GM12801 (cell line): ENCODE measurements around the gene LRMDA.

ENCODE experiments used
- TF ChIP-seq, protein P1 (sequence below): IDR thresholded peaks from one replicate; pipeline ENCODE4 v1.5.1; 2011; ENCODE audit warnings: control low read depth; ENCODE audit not compliant: insufficient read length; ENCODE audit errors: extremely low read depth

The LRMDA gene

DNA sequence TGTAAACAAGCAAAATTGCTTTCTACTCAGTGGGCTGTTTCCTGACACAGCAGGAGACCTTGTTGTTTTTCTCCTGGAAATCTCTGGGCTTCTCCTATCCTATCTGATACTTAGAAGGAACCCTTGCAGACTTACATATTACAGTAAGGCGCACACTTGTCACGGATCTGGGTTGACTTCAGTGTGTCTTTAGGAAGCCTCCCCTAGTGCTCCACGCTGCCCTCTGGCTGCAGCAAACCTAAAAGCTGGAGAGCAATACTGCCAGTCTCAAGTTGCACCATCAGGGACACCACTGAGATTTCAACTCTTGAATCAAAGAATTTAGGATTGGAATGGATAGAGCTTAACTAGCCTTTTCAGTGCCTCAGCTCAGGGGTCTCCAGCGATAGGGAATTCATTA, 495.3 kb downstream of the LRMDA start:
- TF ChIP-seq, protein P1, sequence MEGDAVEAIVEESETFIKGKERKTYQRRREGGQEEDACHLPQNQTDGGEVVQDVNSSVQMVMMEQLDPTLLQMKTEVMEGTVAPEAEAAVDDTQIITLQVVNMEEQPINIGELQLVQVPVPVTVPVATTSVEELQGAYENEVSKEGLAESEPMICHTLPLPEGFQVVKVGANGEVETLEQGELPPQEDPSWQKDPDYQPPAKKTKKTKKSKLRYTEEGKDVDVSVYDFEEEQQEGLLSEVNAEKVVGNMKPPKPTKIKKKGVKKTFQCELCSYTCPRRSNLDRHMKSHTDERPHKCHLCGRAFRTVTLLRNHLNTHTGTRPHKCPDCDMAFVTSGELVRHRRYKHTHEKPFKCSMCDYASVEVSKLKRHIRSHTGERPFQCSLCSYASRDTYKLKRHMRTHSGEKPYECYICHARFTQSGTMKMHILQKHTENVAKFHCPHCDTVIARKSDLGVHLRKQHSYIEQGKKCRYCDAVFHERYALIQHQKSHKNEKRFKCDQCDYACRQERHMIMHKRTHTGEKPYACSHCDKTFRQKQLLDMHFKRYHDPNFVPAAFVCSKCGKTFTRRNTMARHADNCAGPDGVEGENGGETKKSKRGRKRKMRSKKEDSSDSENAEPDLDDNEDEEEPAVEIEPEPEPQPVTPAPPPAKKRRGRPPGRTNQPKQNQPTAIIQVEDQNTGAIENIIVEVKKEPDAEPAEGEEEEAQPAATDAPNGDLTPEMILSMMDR: no peak

- TF ChIP-seq, protein P1: no peak
These were observed 496.8 kb downstream of the LRMDA start for GRCh38 chr10:75928231-75928630.

- TF ChIP-seq, protein P1: no peak
These were observed 498.3 kb downstream of the LRMDA start for GRCh38 chr10:75929630-75930161.

DNA sequence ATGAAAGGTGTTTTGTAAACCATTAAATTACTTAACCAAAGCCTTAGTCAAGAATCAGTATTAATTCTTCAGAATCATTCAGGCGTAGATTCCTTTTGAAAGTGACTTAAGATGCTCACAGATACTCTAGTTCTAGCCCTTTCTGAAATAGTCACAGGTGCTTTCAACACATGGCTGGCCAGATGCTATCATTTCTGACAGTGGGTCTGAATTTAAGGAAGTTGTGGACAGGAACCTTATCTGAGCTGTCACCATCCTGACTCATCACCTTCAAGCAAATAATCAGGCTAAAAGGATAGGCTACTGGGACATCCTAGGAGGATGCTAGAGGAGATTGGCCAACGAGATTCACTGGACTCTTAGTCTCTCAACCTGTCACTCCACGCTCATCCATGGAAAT, 501.5 kb downstream of the LRMDA start:
- TF ChIP-seq, protein P1: no peak

DNA sequence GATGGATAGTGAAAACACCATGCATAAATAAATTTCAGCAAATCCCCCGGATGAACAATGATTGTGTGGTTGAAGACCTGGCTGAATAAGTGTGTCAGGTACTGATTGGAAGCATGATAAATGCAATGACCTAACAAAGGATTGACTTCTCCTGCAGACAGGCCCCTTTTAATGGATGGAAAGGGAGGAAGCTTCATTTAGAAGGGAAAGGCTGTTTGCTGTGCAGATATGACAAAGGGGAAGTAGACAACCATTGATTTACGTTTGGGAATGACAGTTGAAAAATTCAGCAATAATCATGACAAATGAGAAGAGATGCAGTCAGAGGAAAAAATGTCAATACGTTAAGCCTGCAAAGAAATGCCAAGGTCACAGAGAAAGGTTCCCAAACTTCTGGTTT, 503.8 kb downstream of the LRMDA start:
- TF ChIP-seq, protein P1: no peak

DNA sequence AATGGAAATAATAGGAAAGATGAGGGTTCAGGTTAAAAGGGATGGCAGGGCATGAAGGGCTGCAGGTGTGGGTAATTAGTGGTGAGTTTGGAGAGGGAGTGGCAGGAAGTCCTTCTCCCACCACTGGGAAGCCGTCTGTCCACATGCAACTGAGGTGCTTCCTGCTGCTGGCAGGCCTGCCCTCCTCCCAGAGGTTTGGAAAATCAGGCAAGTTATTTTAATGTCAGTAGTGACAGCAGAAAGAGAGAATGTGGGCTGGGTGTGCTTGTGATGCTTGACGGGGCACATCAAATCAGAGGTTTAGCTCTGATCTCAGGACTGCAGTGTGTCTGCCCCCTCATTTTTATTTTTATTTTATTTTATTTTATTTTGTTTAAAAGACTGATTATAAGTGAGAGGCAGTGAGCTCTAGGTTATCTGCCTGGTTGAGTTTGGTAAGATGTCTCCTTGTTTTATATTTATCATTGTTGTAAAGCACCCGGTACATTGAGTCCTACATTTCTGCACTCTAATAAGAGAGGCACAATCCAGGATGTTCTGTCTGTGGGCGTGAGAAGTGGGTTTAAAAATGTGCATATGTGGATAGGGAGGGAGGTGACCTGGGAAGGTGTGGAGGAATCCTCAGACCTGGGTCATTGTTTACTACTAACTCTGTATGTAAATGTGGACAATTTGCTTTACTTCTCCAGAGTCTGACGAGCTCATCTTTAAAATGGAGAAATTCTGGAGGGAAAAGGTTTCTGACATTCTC, 504.4 kb downstream of the LRMDA start:
- TF ChIP-seq, protein P1: no peak

DNA sequence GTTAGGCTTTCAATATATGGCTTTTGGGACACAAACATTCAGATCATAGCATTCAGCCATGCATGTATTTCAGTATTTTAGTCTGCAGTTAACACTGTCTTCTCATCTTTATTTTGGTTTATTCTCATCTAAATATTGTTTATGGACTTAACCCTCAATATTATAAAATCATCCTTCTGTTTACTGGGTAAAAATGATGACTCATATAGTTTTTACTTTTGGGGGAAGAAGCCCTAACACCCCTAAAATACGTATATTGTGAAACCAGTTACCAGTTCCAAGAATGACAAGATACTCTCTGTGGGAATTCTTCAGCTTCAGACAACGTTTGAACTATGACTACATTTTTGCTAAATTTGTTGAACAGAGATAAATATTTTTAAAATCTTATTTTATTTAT, 505.4 kb downstream of the LRMDA start:
- TF ChIP-seq, protein P1: no peak

DNA sequence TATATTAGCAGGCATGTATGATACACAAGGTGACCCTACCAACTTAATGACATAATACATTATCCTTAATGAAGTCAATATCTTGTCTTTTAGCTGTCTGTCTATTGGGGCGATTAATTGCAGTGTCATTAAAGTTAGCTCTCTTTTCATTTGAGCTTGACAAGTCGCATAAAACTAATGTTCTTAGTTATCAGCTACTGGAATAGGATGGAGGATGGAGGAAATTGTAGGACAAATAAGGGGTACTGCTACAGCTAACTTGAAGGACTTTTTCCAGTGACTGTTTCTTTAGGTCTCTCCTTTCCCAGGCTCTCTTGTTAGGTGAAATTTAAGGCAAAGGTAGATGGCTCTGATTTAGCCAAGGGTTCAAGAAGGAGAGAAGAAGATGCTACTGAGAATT, 506.4 kb downstream of the LRMDA start:
- TF ChIP-seq, protein P1: no peak
